Liver (tissue), 3 donors: Measurements from ENCODE around the gene MTARC2.

ENCODE experiments used
- ATF3 ChIP-seq: IDR thresholded peaks from 2 replicates; pipeline ENCODE4 v1.6.1; 2016; ENCODE audit warnings: antibody characterized with exemption
- CTCF ChIP-seq: fragments of 150-350 bp; IDR thresholded peaks from 2 replicates; pipeline ENCODE4 v1.5.1; 2017; ENCODE audit warnings: improper control_type of control experiment, low read depth, low read length; ENCODE audit not compliant: missing input control
- EGR1 ChIP-seq, 2 donors: IDR thresholded peaks; 2 replicates each; pipeline ENCODE4 v1.6.1; 2016 to 2018; ENCODE audit warnings: antibody characterized with exemption in 2 of 2, low read depth in 2 of 2
- MAX ChIP-seq: IDR thresholded peaks from 2 replicates; pipeline ENCODE4 v1.6.1; 2016; ENCODE audit warnings: antibody characterized with exemption
- RAD21 ChIP-seq, 2 donors: IDR thresholded peaks; 2 replicates each; pipeline ENCODE4 v1.6.1; 2016; ENCODE audit warnings: antibody characterized with exemption in 2 of 2, mild to moderate bottlenecking in 2 of 2
- RXRA ChIP-seq, 2 donors: IDR thresholded peaks; 2 replicates each; pipeline ENCODE4 v1.6.1; 2017 to 2018; ENCODE audit warnings: antibody characterized with exemption in 2 of 2, mild to moderate bottlenecking in 1 of 2
- SP1 ChIP-seq: IDR thresholded peaks from 2 replicates; pipeline ENCODE4 v1.6.1; 2018; ENCODE audit warnings: antibody characterized with exemption, mild to moderate bottlenecking
- TAF1 ChIP-seq: conservative IDR thresholded peaks from 2 replicates; pipeline ENCODE4 v1.6.1; 2016; ENCODE audit warnings: antibody characterized with exemption, mild to moderate bottlenecking
- YY1 ChIP-seq: IDR thresholded peaks from 2 replicates; pipeline ENCODE4 v1.6.1; 2016; ENCODE audit warnings: antibody characterized with exemption, mild to moderate bottlenecking
- donor health status: healthy.
- donor health status: healthy.

GRCh38 chr1:220705782-220706181, 42.3 kb upstream of the MTARC2 start:
- TF ChIP-seq RXRA (IDR thresholded peaks at IDR 0.05) (no peak), CTCF (no peak), TAF1 (no peak), EGR1 (IDR thresholded peaks at IDR 0.05; ENCODE audit: low read depth in 2 of 2) (no peak), ATF3 (no peak), YY1 (no peak), SP1 (no peak), MAX (no peak), RAD21 (IDR thresholded peaks at IDR 0.05) (no peak)
